T-helper 1 cell treated with Interleukin-12 subunit alpha and Interleukin-12 subunit beta and Interleukin-4 antibody, amounts not matched to agents 30 μg/mL and 1 μg/mL, for 36 hours (primary cell): ENCODE results near the gene ZMIZ1.
A peak's percentile ranks its signal among the peaks of the same experiment; 100 is the strongest.

ENCODE experiments used
- H3K27ac Mint-ChIP-seq: one replicate; pipeline ENCODE4 v1.8.0; 2021; ENCODE audit warnings: mild to moderate bottlenecking, mixed read lengths
- H3K27me3 Mint-ChIP-seq: one replicate; pipeline ENCODE4 v1.8.0; 2021; ENCODE audit warnings: low read depth, mixed read lengths
- H3K36me3 Mint-ChIP-seq: one replicate; pipeline ENCODE4 v1.8.0; 2021; ENCODE audit warnings: low read depth, mixed read lengths
- H3K4me1 Mint-ChIP-seq: one replicate; pipeline ENCODE4 v1.8.0; 2021; ENCODE audit warnings: low read depth, mixed read lengths
- H3K4me3 Mint-ChIP-seq: one replicate; pipeline ENCODE4 v1.8.0; 2021; ENCODE audit warnings: mild to moderate bottlenecking, moderate library complexity, mixed read lengths
- H3K9me3 Mint-ChIP-seq: one replicate; pipeline ENCODE4 v1.8.0; 2021; ENCODE audit warnings: mixed read lengths

Gene ZMIZ1

GRCh38 chr10:79063661-79064492 lies 4.9 kb upstream of the ZMIZ1 start:
- H3K4me3 Mint-ChIP-seq: peak overlapping the region; percentile 30
- H3K36me3 Mint-ChIP-seq: no peaks in the 10 kb centered on the region
- H3K27me3 Mint-ChIP-seq: peaks cover 15% of the 10 kb centered on the region
- peaks cover 37% of the 10 kb centered on the region for H3K4me1 Mint-ChIP-seq
- H3K9me3 Mint-ChIP-seq: no peaks in the 10 kb centered on the region
- peak overlapping the region; percentile 74 for H3K27ac Mint-ChIP-seq

DNA sequence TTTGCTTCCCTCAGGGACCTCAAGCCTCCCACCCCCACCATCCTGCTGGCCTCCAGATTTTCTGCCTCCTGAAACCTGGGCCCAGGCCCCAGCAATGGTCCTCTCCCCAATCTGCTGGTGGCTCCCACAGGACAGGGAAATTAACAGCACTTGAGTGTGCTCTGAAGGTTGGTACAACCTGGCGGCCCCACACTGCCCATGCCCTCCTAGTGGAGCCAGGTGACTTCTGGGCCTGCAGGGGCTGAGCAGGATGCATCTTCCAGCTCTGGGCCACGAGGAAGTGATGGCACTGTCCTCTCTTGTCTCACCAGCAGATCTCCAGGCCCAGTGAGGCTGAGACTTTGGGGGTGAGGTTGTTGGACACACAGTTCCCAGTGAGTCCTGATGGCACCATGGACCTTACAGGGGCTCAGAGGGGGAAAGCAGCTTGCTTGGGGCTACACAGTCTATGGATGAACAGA lies 3.6 kb upstream of the ZMIZ1 start:
- peaks cover 37% of the 10 kb centered on the region for H3K4me1 Mint-ChIP-seq
- H3K36me3 Mint-ChIP-seq: peaks cover 3% of the 10 kb centered on the region
- peak overlapping the region; percentile 40 for H3K4me3 Mint-ChIP-seq
- peaks cover 13% of the 10 kb centered on the region for H3K27me3 Mint-ChIP-seq
- no peaks in the 10 kb centered on the region for H3K9me3 Mint-ChIP-seq
- peak overlapping the region; percentile 59 for H3K27ac Mint-ChIP-seq

- Mint-ChIP-seq H3K27me3 (peaks cover 6% of the 10 kb centered on the region), H3K9me3 (no peaks in the 10 kb centered on the region), H3K4me1 (peaks cover 37% of the 10 kb centered on the region), H3K36me3 (peaks cover 3% of the 10 kb centered on the region), H3K27ac (no peak overlapping the region), H3K4me3 (peak overlapping the region; percentile 40)
Observed at GRCh38 chr10:79065853-79066252, 2.9 kb upstream of the ZMIZ1 start.

DNA sequence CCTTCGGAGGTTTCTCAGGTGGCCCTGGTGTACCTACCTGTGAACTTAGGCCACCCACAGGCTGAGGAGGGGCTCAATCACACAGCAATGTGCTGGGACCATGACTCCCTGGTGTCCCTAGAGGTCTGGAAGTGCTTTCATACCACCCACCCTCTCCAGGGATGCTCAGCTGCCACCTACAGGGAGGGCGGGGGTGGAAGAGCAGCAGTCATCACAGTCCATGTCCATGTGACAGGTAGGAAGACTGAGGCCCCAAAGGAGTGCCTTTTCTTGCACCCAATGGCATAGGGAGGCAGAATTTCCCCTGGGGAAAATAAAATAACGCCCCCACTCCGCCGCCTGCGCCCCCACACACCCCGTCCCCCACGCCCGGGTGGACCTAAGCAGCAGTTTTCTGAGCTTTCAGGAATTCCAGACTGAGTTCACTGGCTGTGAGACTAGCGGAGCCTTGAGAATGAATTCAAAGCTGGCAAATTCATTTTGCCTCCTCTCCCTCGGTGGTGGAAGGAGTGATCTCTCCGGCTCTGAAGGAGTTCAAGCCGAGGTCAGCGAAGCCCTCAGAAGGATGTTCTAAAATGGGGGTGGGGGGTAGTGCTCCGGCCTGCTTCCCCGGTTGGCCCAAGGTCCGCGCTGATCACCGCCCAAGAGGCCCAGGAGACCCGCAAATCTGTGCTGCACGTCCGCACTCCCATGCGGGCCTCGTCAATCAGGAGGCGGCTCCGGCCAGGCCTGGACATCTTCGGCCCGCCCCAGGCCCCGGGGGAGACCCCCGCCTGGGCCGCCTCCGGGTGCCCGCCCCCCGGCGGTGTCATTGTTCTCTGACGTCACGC lies 2.1 kb upstream of the ZMIZ1 start:
- Mint-ChIP-seq H3K9me3 (no peaks in the 10 kb centered on the region), H3K36me3 (peaks cover 6% of the 10 kb centered on the region), H3K27ac (peak overlapping the region; percentile 26), H3K4me1 (peaks cover 41% of the 10 kb centered on the region), H3K4me3 (peak overlapping the region; percentile 81), H3K27me3 (peaks cover 7% of the 10 kb centered on the region)

DNA sequence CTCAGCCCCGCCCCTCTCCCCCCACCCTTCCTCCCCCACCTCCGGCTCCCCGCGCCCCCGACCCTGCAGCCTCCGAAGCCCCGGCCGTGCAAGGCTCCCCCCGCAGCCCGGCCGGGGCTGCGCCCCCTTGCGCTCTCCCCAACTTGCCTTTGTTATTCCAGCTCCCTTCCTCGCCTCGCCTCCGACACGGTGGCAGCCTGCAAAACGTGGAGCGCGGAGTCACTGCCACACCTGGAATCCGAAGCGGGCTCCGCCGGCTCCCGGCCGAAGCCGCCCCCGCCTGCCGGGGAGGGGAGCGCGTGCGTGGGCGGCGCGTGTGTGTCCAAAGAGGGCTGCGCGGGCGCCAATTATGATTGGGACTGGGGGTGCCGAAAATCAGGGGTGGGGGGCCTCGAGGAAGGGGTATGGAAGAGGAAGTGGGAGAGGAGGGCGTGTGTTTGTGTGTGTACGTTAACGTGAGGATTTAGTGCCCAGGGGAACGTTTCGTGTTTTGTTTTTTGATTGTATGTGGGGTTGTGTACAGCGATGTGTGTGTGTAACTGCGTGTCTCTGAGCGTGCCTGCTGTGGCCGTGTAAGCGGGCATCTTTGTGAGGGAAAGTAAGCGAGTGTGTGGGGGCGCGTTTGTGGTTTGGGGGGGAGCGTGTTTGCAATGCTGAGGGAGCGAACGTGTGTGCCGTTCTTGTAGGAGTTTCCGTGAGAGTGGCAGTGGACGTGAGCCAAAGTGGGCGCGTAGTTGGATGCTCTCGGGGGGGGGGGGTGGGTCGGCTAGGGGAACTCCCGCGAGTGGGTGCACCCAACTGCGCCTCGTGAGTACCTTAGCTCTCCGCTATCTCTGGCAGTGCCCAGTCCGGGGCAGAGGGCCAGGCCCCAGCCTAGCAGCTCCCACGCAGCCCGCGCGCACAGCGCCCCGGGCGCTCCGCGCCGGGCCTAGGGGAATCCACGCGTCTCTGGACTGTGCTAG lies 1.2 kb upstream of the ZMIZ1 start:
- peaks cover 46% of the 10 kb centered on the region for H3K4me1 Mint-ChIP-seq

DNA sequence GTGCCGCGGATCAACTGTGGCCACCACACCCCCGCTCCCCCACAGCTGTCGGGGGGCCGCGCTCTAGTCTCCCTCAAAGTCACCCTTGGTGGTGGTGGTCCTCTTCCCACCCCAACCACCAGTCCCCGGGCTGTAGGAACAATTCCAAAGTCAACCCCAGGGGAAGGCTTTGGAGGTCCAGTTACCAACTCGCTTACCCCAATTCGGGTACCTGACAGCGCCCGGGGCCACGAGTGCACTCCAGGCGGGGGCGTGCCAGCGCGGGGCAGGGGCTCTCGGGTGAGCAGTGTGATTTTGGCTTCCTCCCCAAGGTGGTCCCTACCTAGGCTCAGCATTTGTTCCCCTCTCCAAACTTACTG lies 584 bp upstream of the ZMIZ1 start:
- Mint-ChIP-seq H3K36me3 (peaks cover 9% of the 10 kb centered on the region), H3K9me3 (no peaks in the 10 kb centered on the region), H3K4me3 (peak overlapping the region; percentile 95), H3K4me1 (peaks cover 43% of the 10 kb centered on the region), H3K27ac (peak overlapping the region; percentile 58), H3K27me3 (peaks cover 18% of the 10 kb centered on the region)

More for the DNA sequence above, 1.2 kb upstream of the ZMIZ1 start:
- H3K4me3 Mint-ChIP-seq: peak overlapping the region; percentile 95
- H3K36me3 Mint-ChIP-seq: peaks cover 6% of the 10 kb centered on the region
- no peaks in the 10 kb centered on the region for H3K9me3 Mint-ChIP-seq
- H3K27ac Mint-ChIP-seq: peak overlapping the region; percentile 77
- peaks cover 15% of the 10 kb centered on the region for H3K27me3 Mint-ChIP-seq

DNA sequence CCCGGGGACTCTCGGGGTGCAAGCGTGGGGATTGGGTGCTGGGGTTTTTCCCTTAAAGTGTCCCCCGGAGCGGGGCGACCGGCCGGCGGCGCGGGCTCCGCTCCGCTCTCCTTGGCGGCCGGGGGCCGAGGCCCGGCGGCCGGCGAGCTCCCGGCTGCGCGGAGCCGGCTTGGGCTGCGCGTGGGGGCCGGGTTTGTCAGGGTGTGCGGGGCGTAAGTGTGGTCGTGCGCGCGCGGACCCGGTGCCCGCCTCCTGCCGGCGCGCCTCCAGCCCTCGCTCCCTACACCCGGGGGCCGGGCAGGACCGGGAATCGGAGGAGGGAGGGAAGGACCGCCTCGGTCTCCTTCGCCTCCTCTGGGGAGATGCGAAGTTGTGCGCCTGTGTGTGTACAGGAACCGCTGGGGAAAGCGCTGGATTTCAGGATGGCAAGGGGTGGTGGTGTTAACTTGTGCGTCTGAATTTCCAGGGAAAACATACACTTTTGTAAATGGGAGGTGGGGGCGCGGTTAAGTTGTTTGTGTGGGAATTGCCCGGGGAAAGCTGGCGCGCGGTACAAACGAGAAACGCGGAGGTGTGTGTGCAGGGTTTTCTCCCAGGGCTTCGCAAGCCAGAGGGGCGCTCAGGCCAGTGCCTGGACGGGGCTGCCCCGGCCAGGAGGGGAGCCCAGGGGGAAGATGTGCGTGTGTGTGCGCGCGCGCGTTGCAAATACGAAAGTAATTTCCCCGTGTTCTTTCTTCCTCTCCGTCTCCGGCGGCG lies 737 bp downstream of the ZMIZ1 start:
- H3K4me3 Mint-ChIP-seq: peak overlapping the region; percentile 91
- H3K9me3 Mint-ChIP-seq: no peaks in the 10 kb centered on the region
- peaks cover 31% of the 10 kb centered on the region for H3K4me1 Mint-ChIP-seq
- H3K36me3 Mint-ChIP-seq: peaks cover 9% of the 10 kb centered on the region
- peak overlapping the region; percentile 85 for H3K27ac Mint-ChIP-seq
- H3K27me3 Mint-ChIP-seq: peaks cover 18% of the 10 kb centered on the region

GRCh38 chr10:79070081-79070605 lies 1.4 kb downstream of the ZMIZ1 start:
- peak overlapping the region; percentile 91 for H3K4me3 Mint-ChIP-seq

DNA sequence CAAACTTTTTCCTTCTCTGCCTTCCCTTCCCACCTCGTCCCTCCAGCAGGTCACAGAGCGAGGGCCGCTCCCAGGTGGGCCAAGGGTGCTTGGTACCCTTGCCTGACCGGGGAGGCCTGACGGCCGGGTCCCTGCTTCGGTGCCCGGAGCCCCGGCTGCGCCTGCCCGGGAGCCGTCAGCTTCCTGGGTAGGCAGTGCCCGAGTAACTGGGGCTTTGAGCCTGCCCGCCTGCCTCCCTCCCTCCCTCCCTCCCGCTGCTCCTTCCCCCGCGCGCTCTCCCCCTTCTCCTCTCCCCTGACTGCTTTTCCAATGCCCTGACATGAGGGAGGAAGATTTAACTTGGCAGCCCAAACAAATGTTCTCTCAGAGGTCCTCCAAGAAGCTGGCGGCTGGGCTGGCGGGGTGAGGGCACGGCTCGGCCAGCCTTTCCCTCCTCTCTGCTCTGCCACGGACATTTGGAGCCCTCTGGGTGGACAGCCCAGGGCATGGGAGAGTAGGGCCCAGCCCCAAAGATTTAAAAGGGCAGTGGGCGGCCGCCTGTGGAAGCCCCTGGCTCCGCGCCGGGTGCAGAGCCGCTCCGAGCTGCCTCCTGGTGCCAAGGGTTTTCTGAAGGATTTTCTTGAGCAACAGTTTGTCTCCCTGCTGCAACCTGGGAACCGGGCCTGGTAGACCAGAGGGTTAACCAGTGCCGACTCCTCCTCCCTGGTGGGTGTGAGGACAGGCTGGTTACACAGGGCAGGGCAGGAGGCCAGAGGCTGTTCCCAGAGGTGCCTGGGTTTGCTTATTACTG lies 2.0 kb downstream of the ZMIZ1 start:
- H3K36me3 Mint-ChIP-seq: peaks cover 9% of the 10 kb centered on the region
- peaks cover 18% of the 10 kb centered on the region for H3K27me3 Mint-ChIP-seq
- peak overlapping the region; percentile 76 for H3K4me3 Mint-ChIP-seq
- no peaks in the 10 kb centered on the region for H3K9me3 Mint-ChIP-seq
- no peak overlapping the region for H3K27ac Mint-ChIP-seq
- H3K4me1 Mint-ChIP-seq: peaks cover 18% of the 10 kb centered on the region

More at GRCh38 chr10:79070081-79070605, 1.4 kb downstream of the ZMIZ1 start:
- Mint-ChIP-seq H3K27me3 (peaks cover 18% of the 10 kb centered on the region), H3K27ac (peak overlapping the region; percentile 85), H3K4me1 (peaks cover 25% of the 10 kb centered on the region), H3K9me3 (no peaks in the 10 kb centered on the region), H3K36me3 (peaks cover 9% of the 10 kb centered on the region)

DNA sequence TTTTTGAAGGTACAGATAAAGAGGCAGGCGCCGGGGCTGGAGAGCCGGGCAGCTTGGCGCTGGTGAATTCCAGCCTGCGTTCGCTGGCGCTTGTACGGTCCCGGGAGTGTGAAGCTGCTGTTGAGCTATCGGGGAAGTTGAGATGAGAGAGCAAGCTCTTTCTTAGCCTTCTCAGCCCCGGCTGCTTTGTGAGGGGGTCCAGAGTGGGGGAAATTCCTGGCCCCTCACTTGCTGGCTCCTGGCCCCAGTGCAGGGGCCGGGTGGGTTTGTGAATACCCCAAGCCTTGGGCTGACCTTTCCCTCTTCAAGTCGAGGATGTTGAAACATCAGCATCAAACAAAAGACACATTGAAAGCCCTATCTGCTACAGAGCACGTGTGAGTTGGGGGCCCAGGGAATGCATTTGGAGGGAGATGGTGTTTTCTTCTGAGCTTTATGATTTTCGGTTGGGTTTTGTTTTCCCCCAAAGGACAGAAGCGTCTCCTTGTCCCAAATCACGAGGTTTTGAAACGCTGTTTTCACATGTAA lies 2.7 kb downstream of the ZMIZ1 start:
- H3K9me3 Mint-ChIP-seq: no peaks in the 10 kb centered on the region
- H3K27me3 Mint-ChIP-seq: peaks cover 18% of the 10 kb centered on the region
- peaks cover 9% of the 10 kb centered on the region for H3K36me3 Mint-ChIP-seq
- H3K4me3 Mint-ChIP-seq: peak overlapping the region; percentile 76
- no peak overlapping the region for H3K27ac Mint-ChIP-seq
- H3K4me1 Mint-ChIP-seq: peaks cover 22% of the 10 kb centered on the region

- Mint-ChIP-seq H3K4me3 (peak overlapping the region; percentile 29), H3K4me1 (peaks cover 22% of the 10 kb centered on the region), H3K9me3 (no peaks in the 10 kb centered on the region), H3K27ac (no peak overlapping the region), H3K27me3 (peaks cover 18% of the 10 kb centered on the region), H3K36me3 (peaks cover 9% of the 10 kb centered on the region)
Observed at GRCh38 chr10:79072041-79072441, 3.3 kb downstream of the ZMIZ1 start.

DNA sequence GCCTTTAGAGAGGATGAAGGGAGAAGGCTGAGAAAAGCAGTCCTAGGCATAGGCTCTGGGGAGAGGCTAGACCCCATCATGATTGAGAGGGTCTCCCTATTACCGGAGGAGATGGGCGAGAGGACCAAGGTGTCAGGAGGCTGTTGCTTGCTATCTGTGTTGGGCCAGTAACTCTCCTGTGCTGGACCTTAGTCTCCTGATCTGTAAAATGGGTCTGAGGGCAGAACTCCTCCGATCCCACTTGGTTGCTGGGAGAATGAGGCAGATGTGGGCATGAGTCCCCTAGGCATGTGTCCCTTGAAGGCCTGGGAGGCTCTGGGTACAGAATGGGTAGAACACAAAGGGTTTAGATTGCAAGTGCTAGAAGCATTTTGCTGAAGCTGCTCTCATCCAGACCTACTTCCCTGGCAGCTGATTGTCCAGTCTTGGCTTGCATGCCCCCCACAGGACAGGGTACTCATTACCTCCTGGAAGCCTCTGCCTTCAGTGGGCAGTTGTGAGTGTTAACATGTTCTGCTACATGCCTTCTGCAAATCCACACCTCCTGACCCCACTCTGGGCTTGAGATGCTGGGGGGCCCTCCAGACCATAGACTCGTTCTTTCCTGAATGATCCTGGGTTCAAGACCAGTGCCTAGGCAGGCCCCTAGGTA lies 4.4 kb downstream of the ZMIZ1 start:
- Mint-ChIP-seq H3K36me3 (peaks cover 9% of the 10 kb centered on the region), H3K4me3 (no peak overlapping the region), H3K9me3 (no peaks in the 10 kb centered on the region), H3K4me1 (peaks cover 18% of the 10 kb centered on the region), H3K27ac (no peak overlapping the region), H3K27me3 (peaks cover 18% of the 10 kb centered on the region)
